WI38 (cell line): Measurements from ENCODE around the gene MCM9.
"Not testable (repeated sequence)": the region's sequence is repeated elsewhere in the genome, so short reads cannot be mapped to it uniquely, and the experiment has no call there.

Source experiments
- H3K4me3 ChIP-seq: 2 replicates; pipeline ENCODE4 v1.5.1; 2011; ENCODE audit warnings: low read depth, mild to moderate bottlenecking, control low read depth, low read length
- CTCF ChIP-seq: IDR thresholded peaks from 2 replicates; pipeline ENCODE4 v1.5.1; 2012; ENCODE audit warnings: low read depth, mild to moderate bottlenecking, control low read depth, low read length

The MCM9 gene

GRCh38 chr6:118770112-118770788, 164.7 kb downstream of the MCM9 start:
- H3K4me3 ChIP-seq = no peak overlapping the region
- no peak for TF ChIP-seq CTCF

GRCh38 chr6:118768904-118769325, 166.0 kb downstream of the MCM9 start:
- no peak for TF ChIP-seq CTCF
- H3K4me3 ChIP-seq = no peak overlapping the region

- no peak for TF ChIP-seq CTCF
- H3K4me3 ChIP-seq = no peak overlapping the region
These were observed 166.5 kb downstream of the MCM9 start for GRCh38 chr6:118768441-118768840.

DNA sequence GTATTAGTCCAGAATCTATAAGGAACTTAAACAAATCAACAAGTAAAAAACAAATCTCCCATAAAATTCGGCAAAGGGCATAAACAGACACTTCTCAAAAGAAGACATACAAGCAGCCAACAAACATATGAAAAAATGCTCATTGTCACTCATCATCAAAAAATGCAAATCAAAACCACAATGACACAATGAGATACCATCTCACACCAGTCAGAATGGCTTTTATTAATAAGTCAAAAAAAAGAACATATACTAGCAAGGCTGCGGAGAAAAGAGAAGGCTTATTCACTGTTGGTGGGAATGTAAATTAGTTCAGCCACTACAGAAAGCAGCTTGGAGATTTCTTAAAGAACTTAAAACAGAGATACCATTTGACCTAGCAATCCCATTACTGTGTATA, 169.6 kb downstream of the MCM9 start:
- not testable (repeated sequence) for H3K4me3 ChIP-seq

DNA sequence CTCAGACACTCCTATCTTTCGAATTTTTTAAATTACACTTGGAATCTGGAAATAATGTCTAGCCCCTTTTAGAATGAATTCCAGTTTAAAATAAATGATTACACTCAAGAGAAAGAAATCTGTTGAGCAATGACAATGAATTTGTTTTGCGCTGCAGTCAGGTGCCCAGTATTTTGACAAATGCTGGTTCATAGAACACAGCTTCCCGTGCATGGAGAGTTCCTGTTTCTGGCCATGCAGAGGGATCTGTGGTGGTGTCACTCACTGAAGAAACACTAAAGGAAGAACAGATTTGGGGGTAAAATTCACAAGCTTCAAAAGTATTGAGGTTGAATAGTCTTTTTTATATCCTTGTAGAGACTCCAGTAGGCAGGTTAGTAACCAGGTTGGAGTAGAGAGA, 170.2 kb downstream of the MCM9 start:
- H3K4me3 ChIP-seq = no peak overlapping the region
- TF ChIP-seq CTCF = no peak
